Measurements from ENCODE around the gene TIAM2. TPM values are rescaled to one million over a fixed set of nuclear protein-coding genes. Genes with fewer than 3 reads are reported as not detected.
A peak's percentile ranks its signal among the peaks of the same experiment; 100 is the strongest.
"Not testable (repeated sequence)": the region's sequence is repeated elsewhere in the genome, so short reads cannot be mapped to it uniquely, and the experiment has no call there.

TIAM2 gene
- total and polyA plus RNA-seq, 12 donors = 4.3 to 22.5 (median 11.8) TPM

- H3K27me3 ChIP-seq = no peaks in the 10 kb centered on the region
- no peaks in the 10 kb centered on the region for H3K9me3 ChIP-seq
- H3K27ac ChIP-seq = no peak overlapping the region
- TF ChIP-seq CTCF (IDR thresholded peaks at IDR 0.05) = no peak
- 70 to 75% methylated on average over 9 of the region's 9 CpGs for WGBS, 2 donors
- ATAC-seq (no peak), DNase-seq (no peak)
- no peak overlapping the region for H3K4me3 ChIP-seq
- peaks cover 0 to 29% (median 4%) of the 10 kb centered on the region in 9 donors for H3K36me3 ChIP-seq
- H3K4me1 ChIP-seq = peaks cover 0 to 42% (median 11%) of the 10 kb centered on the region in 9 donors
- intact Hi-C loops (cut with DNase I) = no loop called here
Observed at GRCh38 chr6:155264693-155265320, 269.7 kb downstream of the TIAM2 start.

- TF ChIP-seq CTCF (IDR thresholded peaks at IDR 0.05) = no peak
- Histone ChIP-seq H3K4me3 (no peak overlapping the region), H3K4me1 (peaks cover 0 to 40% (median 11%) of the 10 kb centered on the region in 9 donors), H3K27me3 (no peaks in the 10 kb centered on the region), H3K9me3 (no peaks in the 10 kb centered on the region), H3K36me3 (peaks cover 0 to 24% (median 0%) of the 10 kb centered on the region in 9 donors), H3K27ac (no peak overlapping the region)
- no peak for DNase-seq
- no peak for ATAC-seq
- 95 to 98% methylated on average over 4 of the region's 4 CpGs for WGBS, 2 donors
- intact Hi-C loops (cut with DNase I) = no loop called here
Observed at GRCh38 chr6:155265843-155266535, 270.9 kb downstream of the TIAM2 start.

- Histone ChIP-seq H3K27me3 (no peaks in the 10 kb centered on the region), H3K27ac (no peak overlapping the region), H3K36me3 (peaks cover 0 to 28% (median 0%) of the 10 kb centered on the region in 9 donors), H3K9me3 (no peaks in the 10 kb centered on the region), H3K4me3 (no peak overlapping the region), H3K4me1 (peaks cover 0 to 45% (median 12%) of the 10 kb centered on the region in 9 donors)
- intact Hi-C loops (cut with DNase I) = no loop called here
- 98 to 99% methylated on average over 2 of the region's 2 CpGs for WGBS, 2 donors
- DNase-seq (no peak), ATAC-seq (no peak)
- no peak for TF ChIP-seq CTCF (IDR thresholded peaks at IDR 0.05)
Observed at GRCh38 chr6:155267411-155267810, 272.3 kb downstream of the TIAM2 start.

- H3K4me3 ChIP-seq; intact Hi-C loops (cut with DNase I); H3K9me3 ChIP-seq; DNase-seq; H3K27me3 ChIP-seq: not testable (repeated sequence)
- TF ChIP-seq CTCF (IDR thresholded peaks at IDR 0.05) = peak in 5 of 9 donors; percentile 34 to 50 (median 47)
- Histone ChIP-seq H3K36me3 (peaks cover 0 to 28% (median 0%) of the 10 kb centered on the region in 9 donors), H3K4me1 (peaks cover 3 to 48% (median 17%) of the 10 kb centered on the region in 9 donors), H3K27ac (peak overlapping the region in 1 of 10 donors; percentile 29)
- ATAC-seq = peak in 3 of 8 donors; percentile 32 to 45 (median 43)
- 67 to 79% methylated on average over 3 of the region's 5 CpGs for WGBS, 2 donors
Observed at GRCh38 chr6:155268088-155268867, 273.2 kb downstream of the TIAM2 start.
